HFF-Myc (cell line): ENCODE results near the gene REEP5.
A peak's percentile ranks its signal among the peaks of the same experiment; 100 is the strongest.

Source experiments
- DNase-seq: peaks from one replicate; pipeline ENCODE4 v3.0.0-alpha.2; 2011; ENCODE audit warnings: low read depth; ENCODE audit errors: extremely low read depth
- H3K4me3 ChIP-seq: replicated peaks from 2 replicates; pipeline ENCODE4 v1.5.1; 2011; ENCODE audit warnings: low read depth, mild to moderate bottlenecking, control low read depth, low read length
- TF ChIP-seq, protein P1 (sequence below): IDR thresholded peaks from 2 replicates; pipeline ENCODE4 v1.5.1; 2012; ENCODE audit warnings: mild to moderate bottlenecking, low read depth, low read length, control low read depth; ENCODE audit errors: missing control alignments

The REEP5 gene

DNA sequence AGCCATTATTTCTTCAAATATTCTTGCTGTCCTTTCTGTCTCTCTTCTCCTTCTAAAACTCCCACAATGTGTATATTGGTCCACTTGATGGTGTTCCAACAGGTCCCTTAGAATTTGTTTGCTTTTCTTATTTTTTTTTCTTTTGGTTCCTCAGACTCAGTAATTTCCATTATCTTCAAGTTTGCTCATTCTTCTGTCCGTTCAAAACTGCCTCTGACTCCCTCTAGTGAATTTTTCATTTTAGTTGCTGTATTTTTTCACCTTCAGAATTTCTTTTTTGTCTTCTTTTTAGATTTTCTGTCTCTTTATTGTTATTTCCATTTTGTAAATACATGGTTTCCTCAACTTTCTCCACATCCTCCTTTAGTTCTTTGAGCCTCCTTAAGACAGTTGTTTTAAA, 67.4 kb downstream of the REEP5 start:
- no peak for DNase-seq
- TF ChIP-seq, protein P1, sequence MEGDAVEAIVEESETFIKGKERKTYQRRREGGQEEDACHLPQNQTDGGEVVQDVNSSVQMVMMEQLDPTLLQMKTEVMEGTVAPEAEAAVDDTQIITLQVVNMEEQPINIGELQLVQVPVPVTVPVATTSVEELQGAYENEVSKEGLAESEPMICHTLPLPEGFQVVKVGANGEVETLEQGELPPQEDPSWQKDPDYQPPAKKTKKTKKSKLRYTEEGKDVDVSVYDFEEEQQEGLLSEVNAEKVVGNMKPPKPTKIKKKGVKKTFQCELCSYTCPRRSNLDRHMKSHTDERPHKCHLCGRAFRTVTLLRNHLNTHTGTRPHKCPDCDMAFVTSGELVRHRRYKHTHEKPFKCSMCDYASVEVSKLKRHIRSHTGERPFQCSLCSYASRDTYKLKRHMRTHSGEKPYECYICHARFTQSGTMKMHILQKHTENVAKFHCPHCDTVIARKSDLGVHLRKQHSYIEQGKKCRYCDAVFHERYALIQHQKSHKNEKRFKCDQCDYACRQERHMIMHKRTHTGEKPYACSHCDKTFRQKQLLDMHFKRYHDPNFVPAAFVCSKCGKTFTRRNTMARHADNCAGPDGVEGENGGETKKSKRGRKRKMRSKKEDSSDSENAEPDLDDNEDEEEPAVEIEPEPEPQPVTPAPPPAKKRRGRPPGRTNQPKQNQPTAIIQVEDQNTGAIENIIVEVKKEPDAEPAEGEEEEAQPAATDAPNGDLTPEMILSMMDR, result no peak
- no peak overlapping the region for H3K4me3 ChIP-seq

DNA sequence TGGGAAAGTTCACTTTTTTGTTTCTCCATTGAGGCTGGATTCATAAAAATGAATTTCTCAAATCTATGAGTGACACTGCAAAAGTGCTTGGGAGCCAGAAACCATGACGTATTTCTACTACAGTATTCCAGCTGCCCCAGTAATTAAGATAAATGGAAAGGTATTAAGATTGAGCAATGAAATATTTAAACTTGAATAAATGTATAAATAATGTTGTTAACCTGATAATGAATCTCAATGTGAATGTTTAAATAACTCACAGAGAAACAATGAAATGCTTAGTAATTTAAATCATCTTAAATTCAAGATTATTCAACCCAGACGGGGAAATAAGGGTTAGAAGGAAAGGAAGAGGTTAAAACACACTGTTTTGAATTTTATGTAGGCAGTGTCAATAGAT, 72.1 kb downstream of the REEP5 start:
- H3K4me3 ChIP-seq, result no peak overlapping the region
- no peak for DNase-seq
- TF ChIP-seq, protein P1, result no peak

DNA sequence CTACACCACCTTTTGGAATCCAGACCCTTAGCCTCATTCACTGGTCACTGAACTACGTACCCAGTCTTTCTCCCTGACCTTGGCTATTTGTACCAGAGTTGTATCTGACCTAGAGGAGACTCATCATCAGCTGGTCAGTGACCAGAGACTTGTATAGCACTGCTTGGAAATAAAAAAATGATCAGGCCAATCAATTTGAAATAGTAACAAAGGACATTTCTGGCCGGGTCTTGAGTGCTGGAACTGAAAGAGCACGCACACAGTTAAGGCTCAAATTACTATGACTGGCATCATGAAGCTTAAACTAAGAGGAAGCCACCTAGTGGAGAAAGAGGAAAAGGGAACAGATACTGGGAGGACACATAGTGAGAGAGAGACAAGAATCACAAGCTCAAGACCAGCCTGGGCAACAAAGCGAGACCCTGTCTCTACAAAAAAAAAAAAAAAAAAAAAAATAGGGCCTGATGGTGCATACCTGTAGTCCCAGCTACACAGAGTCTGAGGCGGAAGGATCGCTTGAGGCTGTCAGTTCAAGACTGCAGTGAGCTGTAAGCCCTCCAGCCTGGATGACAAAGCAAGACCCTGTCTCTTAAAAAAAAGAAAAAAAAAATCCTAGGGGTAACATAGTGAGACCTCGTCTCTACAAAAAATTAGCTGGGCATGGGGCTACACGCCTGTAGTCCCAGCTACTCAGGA, 73.8 kb downstream of the REEP5 start:
- DNase-seq, result peak; percentile 57
- H3K4me3 ChIP-seq, result no peak overlapping the region
- TF ChIP-seq, protein P1, result peak; percentile 72

DNA sequence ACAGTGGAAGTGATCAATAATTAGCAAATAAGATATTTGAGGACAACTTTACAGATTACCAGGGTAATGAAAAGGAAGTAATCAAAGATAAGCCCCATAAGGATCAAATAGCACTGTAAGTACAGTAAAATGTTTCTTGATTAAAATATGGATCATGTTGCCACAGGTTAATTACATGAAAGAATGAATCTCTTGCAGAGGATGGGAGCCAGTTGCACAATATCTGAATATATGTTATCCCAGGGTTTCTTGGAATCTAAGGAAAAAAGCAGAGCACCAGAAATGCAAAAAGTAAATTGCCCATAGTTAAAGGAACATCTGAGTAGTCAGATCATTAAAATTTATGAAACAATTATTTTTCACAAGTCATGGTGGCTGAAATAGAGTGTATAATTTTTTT, 74.7 kb downstream of the REEP5 start:
- TF ChIP-seq, protein P1, result no peak
- no peak overlapping the region for H3K4me3 ChIP-seq
- no peak for DNase-seq

DNA sequence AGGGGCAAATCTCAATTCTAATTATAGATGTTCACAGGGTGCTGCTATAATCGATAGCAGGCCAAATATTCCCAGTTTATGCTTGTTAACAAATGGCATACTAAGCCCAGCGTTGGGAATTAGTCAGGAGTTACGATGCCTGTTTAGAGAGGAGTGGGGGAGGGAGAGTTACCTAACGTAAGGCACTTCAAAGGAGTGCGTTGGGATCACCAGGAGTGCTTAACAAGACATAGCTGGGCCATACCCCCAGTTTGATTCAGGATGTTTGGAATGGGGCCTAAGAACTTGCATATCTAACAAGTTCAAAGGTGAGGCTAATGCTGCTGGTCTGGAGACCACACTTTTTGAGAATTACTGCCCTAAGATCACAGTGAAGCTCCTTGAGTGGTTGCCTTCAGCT, 75.5 kb downstream of the REEP5 start:
- no peak for DNase-seq
- TF ChIP-seq, protein P1, result no peak
- H3K4me3 ChIP-seq, result no peak overlapping the region

DNA sequence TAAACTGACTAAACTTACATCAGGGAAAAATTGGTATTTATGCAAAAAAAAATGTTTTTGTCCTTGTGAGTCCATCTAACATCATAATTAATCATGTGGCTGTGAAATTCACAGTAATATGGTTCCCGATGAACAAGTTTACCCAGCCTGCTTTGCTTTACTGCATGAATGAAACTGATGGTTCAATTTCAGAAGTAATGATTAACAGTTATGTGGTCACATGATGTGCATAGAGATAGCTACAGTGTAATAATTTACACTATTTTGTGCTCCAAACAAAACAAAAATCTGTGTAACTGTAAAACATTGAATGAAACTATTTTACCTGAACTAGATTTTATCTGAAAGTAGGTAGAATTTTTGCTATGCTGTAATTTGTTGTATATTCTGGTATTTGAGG, 77.5 kb downstream of the REEP5 start:
- TF ChIP-seq, protein P1, result no peak
- no peak for DNase-seq
- no peak overlapping the region for H3K4me3 ChIP-seq

DNA sequence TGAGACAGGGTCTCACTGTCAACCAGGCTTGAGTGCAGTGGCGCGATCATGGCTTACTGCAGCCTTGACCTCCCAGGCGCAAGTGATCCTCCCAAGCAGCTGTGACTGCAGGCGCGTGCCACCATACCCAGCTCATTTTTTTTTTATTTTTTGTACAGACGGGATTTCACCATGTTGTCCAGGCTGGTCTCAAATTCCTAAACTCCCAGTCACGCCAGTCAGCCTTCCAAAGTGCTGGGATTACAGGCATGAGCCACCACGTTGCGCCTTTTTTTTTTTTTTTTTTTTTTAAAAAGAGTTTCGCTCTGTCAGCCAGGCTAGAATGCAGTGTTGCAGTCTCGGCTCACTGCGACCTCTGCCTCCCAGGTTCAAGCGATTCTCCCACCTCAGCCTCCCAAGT, 88.1 kb downstream of the REEP5 start:
- TF ChIP-seq, protein P1, result no peak
- no peak for DNase-seq
- H3K4me3 ChIP-seq, result no peak overlapping the region
